ENCODE measurements around the gene SUPT3H. TPM values are rescaled to one million over a fixed set of nuclear protein-coding genes. Genes with fewer than 3 reads are reported as not detected.

Gene SUPT3H
- polyA plus RNA-seq, 3 donors = 2.4 to 3.5 (median 2.5) TPM

DNA sequence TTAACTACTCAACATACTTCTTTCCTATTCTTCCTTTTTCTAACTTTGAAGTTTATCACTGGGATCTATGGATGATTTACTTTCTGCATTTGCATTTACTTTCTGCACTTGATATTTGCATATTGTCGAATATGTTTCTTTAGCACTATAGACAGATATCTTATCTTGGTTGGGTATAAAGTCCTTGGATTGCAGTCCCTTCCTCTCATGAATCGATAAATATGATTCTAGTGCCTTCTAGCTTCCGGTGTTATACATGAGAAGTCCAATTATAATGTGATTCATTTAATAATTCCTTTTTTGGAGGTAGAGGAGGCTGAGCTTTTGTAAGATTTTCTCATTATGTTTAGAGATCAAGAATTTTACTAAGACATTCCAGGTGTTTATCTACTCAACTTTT is 370.8 kb downstream of the SUPT3H start:
- Histone ChIP-seq H3K36me3 (replicated peaks in 1 of 2; ENCODE audit: control insufficient read depth in 1 of 2, insufficient read depth in 2 of 2, low read length in 2 of 2) (no peaks in the 10 kb centered on the region), H3K27me3 (ENCODE audit: control insufficient read depth in 2 of 2, insufficient read depth in 2 of 2, low read length in 2 of 2) (no peaks in the 10 kb centered on the region), H3K9me3 (replicated peaks in 1 of 2; ENCODE audit: control insufficient read depth in 1 of 2, insufficient read depth in 1 of 2, low read length in 2 of 2) (no peaks in the 10 kb centered on the region), H2AFZ (ENCODE audit: insufficient read depth, low read depth, low read length, poor library complexity, severe bottlenecking) (no peak overlapping the region), H3K9ac (ENCODE audit: insufficient read depth, low read length, poor library complexity, severe bottlenecking) (no peak overlapping the region), H3K4me2 (replicated peaks; ENCODE audit: extremely low read depth, low read length, poor library complexity, severe bottlenecking) (no peak overlapping the region), H3K27ac (ENCODE audit: low read depth in 1 of 2, low read length in 2 of 2) (no peak overlapping the region), H3K4me1 (ENCODE audit: control insufficient read depth in 1 of 2, insufficient read depth in 2 of 2, low read length in 2 of 2) (peaks cover 10 to 19% of the 10 kb centered on the region in 2 donors), H3K4me3 (replicated peaks in 1 of 3; ENCODE audit: low read depth in 2 of 3, low read length in 3 of 3) (no peak overlapping the region), H4K20me1 (ENCODE audit: insufficient read depth, low read length) (no peaks in the 10 kb centered on the region), H3K79me2 (ENCODE audit: insufficient read depth, low read length) (no peaks in the 10 kb centered on the region)
- Mint-ChIP-seq H3K27me3 (ENCODE audit: low read depth in 3 of 3) (peaks cover 0 to 1% (median 0%) of the 10 kb centered on the region in 3 donors), H3K27ac (no peak overlapping the region), H3K4me3 (no peak overlapping the region), H3K9me3 (peaks cover 2 to 8% (median 5%) of the 10 kb centered on the region in 7 donors), H3K36me3 (peaks cover under 1 to 2% of the 10 kb centered on the region in 2 donors), H3K4me1 (peaks cover 17% of the 10 kb centered on the region)
- TF ChIP-seq, protein P1, sequence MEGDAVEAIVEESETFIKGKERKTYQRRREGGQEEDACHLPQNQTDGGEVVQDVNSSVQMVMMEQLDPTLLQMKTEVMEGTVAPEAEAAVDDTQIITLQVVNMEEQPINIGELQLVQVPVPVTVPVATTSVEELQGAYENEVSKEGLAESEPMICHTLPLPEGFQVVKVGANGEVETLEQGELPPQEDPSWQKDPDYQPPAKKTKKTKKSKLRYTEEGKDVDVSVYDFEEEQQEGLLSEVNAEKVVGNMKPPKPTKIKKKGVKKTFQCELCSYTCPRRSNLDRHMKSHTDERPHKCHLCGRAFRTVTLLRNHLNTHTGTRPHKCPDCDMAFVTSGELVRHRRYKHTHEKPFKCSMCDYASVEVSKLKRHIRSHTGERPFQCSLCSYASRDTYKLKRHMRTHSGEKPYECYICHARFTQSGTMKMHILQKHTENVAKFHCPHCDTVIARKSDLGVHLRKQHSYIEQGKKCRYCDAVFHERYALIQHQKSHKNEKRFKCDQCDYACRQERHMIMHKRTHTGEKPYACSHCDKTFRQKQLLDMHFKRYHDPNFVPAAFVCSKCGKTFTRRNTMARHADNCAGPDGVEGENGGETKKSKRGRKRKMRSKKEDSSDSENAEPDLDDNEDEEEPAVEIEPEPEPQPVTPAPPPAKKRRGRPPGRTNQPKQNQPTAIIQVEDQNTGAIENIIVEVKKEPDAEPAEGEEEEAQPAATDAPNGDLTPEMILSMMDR (IDR thresholded peaks at IDR 0.05) = no peak
- no CpG with 5 or more reads among the region's 3 CpGs for WGBS (ENCODE audit: insufficient coverage)
- intact Hi-C loops (cut with micrococcal nuclease) = no loop called here
- DNase-seq = no peak

GRCh38 chr6:45003961-45004360 is 373.8 kb downstream of the SUPT3H start:
- Histone ChIP-seq H3K79me2 (ENCODE audit: insufficient read depth, low read length) (no peaks in the 10 kb centered on the region), H3K27me3 (ENCODE audit: control insufficient read depth in 2 of 2, insufficient read depth in 2 of 2, low read length in 2 of 2) (no peaks in the 10 kb centered on the region), H3K9me3 (replicated peaks in 1 of 2; ENCODE audit: control insufficient read depth in 1 of 2, insufficient read depth in 1 of 2, low read length in 2 of 2) (no peaks in the 10 kb centered on the region), H3K4me2 (replicated peaks; ENCODE audit: extremely low read depth, low read length, poor library complexity, severe bottlenecking) (no peak overlapping the region), H3K4me1 (ENCODE audit: control insufficient read depth in 1 of 2, insufficient read depth in 2 of 2, low read length in 2 of 2) (peaks cover 10 to 19% of the 10 kb centered on the region in 2 donors), H3K9ac (ENCODE audit: insufficient read depth, low read length, poor library complexity, severe bottlenecking) (no peak overlapping the region), H3K27ac (ENCODE audit: low read depth in 1 of 2, low read length in 2 of 2) (peak overlapping the region in 1 of 2 donors; percentile 26), H4K20me1 (ENCODE audit: insufficient read depth, low read length) (no peaks in the 10 kb centered on the region), H2AFZ (ENCODE audit: insufficient read depth, low read depth, low read length, poor library complexity, severe bottlenecking) (no peak overlapping the region), H3K36me3 (replicated peaks in 1 of 2; ENCODE audit: control insufficient read depth in 1 of 2, insufficient read depth in 2 of 2, low read length in 2 of 2) (no peaks in the 10 kb centered on the region), H3K4me3 (replicated peaks in 1 of 3; ENCODE audit: low read depth in 2 of 3, low read length in 3 of 3) (peak overlapping the region in 1 of 3 experiments; percentile 55)
- WGBS (ENCODE audit: insufficient coverage) = no CpG with 5 or more reads among the region's 2 CpGs
- peaks cover 0 to 1% (median 0%) of the 10 kb centered on the region in 3 donors for H3K27me3 Mint-ChIP-seq (ENCODE audit: low read depth in 3 of 3)
- DNase-seq = no peak
- H3K27ac Mint-ChIP-seq = peak overlapping the region in 2 of 7 donors; percentile 0 to 88
- no peaks in the 10 kb centered on the region for H3K36me3 Mint-ChIP-seq
- intact Hi-C loops (cut with micrococcal nuclease) = no loop called here
- peaks cover 0 to 4% (median 0%) of the 10 kb centered on the region in 7 donors for H3K9me3 Mint-ChIP-seq
- TF ChIP-seq, protein P1 (IDR thresholded peaks at IDR 0.05) = no peak
- peaks cover 17% of the 10 kb centered on the region for H3K4me1 Mint-ChIP-seq
- no peak overlapping the region for H3K4me3 Mint-ChIP-seq
